ENCODE results near the gene ORAI2.
A peak's percentile ranks its signal among the peaks of the same experiment; 100 is the strongest.
"Not testable (repeated sequence)": the region's sequence is repeated elsewhere in the genome, so short reads cannot be mapped to it uniquely, and the experiment has no call there.

ORAI2 gene

DNA sequence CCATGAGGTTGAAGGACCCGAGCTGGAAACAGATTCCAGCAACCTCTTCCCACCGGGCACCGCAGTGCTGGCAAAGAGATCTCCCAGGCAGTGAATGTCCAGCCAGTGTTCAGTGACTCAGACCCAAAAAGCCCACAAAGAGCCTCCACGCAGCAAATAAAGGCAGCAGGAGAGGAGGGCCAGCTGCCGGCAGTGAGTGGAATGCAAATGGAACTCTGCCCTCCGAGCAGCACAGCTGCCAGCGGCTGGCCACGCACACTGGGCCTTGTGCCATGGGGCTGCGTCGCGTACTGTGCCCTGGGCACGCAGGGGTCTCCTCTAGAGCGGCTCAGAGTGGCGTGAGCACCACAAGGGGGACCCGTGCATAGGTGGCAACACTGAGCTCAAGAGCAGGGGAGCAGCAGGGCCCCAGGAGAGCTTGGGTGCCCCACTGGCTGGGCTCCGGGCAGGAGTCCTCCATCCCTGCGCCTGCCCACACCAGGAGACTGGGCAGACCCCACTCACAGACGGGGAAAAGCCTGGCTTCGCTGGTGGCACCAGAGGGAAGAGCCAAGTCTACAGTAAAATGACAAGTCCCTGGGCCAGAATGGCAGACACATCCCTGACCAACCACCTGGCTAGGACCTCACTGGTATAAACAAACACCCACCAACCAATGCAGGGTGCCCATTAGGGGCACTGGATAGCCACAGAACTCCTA lies 41.5 kb downstream of the ORAI2 start:
- H3K9me3 ChIP-seq (ENCODE audit: control insufficient read depth, low read length); H3K4me3 ChIP-seq (ENCODE audit: insufficient read depth, low read depth, low read length); H3K27ac ChIP-seq (ENCODE audit: insufficient read depth, low read depth, low read length, poor library complexity, severe bottlenecking); H3K27me3 ChIP-seq (ENCODE audit: control insufficient read depth, insufficient read depth, low read length, poor library complexity, severe bottlenecking); H3K4me1 ChIP-seq (ENCODE audit: control insufficient read depth, insufficient read depth, low read length): not testable (repeated sequence)
- 88 to 97% methylated on average over 6 of the region's 19 CpGs for WGBS, 2 experiments
- H3K36me3 ChIP-seq (ENCODE audit: control insufficient read depth, insufficient read depth, low read length) = peaks cover 13% of the 10 kb centered on the region

GRCh38 chr7:102478314-102479208 lies 45.2 kb downstream of the ORAI2 start, which contains the start of gene POLR2J:
TSS of gene POLR2J (minus strand) at chr7:102478922. CDS start at chr7:102478860, 62 bp downstream.
- not testable (repeated sequence) for H3K27ac ChIP-seq (ENCODE audit: insufficient read depth, low read depth, low read length, poor library complexity, severe bottlenecking); H3K4me1 ChIP-seq (ENCODE audit: control insufficient read depth, insufficient read depth, low read length); H3K9me3 ChIP-seq (ENCODE audit: control insufficient read depth, low read length); H3K27me3 ChIP-seq (ENCODE audit: control insufficient read depth, insufficient read depth, low read length, poor library complexity, severe bottlenecking); H3K36me3 ChIP-seq (ENCODE audit: control insufficient read depth, insufficient read depth, low read length)
- H3K4me3 ChIP-seq (ENCODE audit: insufficient read depth, low read depth, low read length) = peak within 1 kb of the TSS; percentile 23
- WGBS, 2 experiments = 0% methylated on average over 36 to 42 of the region's 72 CpGs

DNA sequence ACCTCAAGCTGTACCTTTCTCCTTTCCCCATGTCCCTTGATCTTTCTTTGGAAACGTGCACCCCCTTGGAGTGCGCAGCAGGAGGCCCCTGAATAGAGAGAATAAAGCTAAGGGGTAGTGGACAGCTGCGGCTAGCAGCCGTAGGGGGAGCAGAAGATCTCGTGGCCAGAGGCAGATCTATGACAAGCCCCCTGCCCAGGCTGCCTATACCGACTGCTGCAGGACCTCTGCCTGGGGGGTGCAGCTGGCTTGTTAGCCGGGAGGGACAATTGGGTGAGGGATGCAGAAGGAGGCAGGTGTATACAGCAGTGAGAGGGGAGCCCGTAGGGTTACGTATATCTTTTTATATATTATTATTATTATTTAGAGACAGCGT lies 45.8 kb downstream of the ORAI2 start:
- not testable (repeated sequence) for H3K27me3 ChIP-seq (ENCODE audit: control insufficient read depth, insufficient read depth, low read length, poor library complexity, severe bottlenecking); H3K27ac ChIP-seq (ENCODE audit: insufficient read depth, low read depth, low read length, poor library complexity, severe bottlenecking); H3K36me3 ChIP-seq (ENCODE audit: control insufficient read depth, insufficient read depth, low read length); H3K9me3 ChIP-seq (ENCODE audit: control insufficient read depth, low read length); H3K4me3 ChIP-seq (ENCODE audit: insufficient read depth, low read depth, low read length); H3K4me1 ChIP-seq (ENCODE audit: control insufficient read depth, insufficient read depth, low read length)
- WGBS, 2 experiments = no CpG with 5 or more reads among the region's 10 CpGs

- not testable (repeated sequence) for H3K27ac ChIP-seq (ENCODE audit: insufficient read depth, low read depth, low read length, poor library complexity, severe bottlenecking); H3K9me3 ChIP-seq (ENCODE audit: control insufficient read depth, low read length); H3K4me1 ChIP-seq (ENCODE audit: control insufficient read depth, insufficient read depth, low read length); H3K36me3 ChIP-seq (ENCODE audit: control insufficient read depth, insufficient read depth, low read length); H3K27me3 ChIP-seq (ENCODE audit: control insufficient read depth, insufficient read depth, low read length, poor library complexity, severe bottlenecking); H3K4me3 ChIP-seq (ENCODE audit: insufficient read depth, low read depth, low read length)
- WGBS, 2 experiments = 0 to 3% methylated on average over 5 to 7 of the region's 11 CpGs
Observed at GRCh38 chr7:102479982-102480637, 46.7 kb downstream of the ORAI2 start.

DNA sequence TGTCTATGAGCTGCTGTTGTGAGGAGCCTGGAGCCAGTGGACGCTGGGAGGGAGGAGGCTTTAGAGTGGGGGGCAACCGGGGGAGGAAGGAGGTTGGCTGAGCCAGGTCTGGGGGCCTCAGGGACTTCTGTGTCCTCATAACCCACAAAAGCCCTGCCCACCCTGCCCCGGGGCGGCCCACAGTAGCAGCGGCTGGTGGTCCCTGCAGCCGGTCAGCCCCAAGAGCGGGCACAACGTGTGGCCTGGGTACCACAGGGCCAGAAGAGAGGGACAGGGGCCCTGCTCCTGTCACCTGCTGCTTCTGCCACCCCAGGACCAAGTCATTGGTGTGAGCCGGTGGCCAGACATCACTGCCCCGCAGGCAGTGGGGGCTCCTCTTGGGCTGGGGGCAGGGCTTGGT lies 48.6 kb downstream of the ORAI2 start:
- no CpG with 5 or more reads among the region's 10 CpGs for WGBS, 2 experiments

GRCh38 chr7:102484317-102484716 lies 50.9 kb downstream of the ORAI2 start:
- H3K4me3 ChIP-seq (ENCODE audit: insufficient read depth, low read depth, low read length); H3K36me3 ChIP-seq (ENCODE audit: control insufficient read depth, insufficient read depth, low read length); H3K4me1 ChIP-seq (ENCODE audit: control insufficient read depth, insufficient read depth, low read length); H3K27ac ChIP-seq (ENCODE audit: insufficient read depth, low read depth, low read length, poor library complexity, severe bottlenecking); H3K27me3 ChIP-seq (ENCODE audit: control insufficient read depth, insufficient read depth, low read length, poor library complexity, severe bottlenecking); H3K9me3 ChIP-seq (ENCODE audit: control insufficient read depth, low read length): not testable (repeated sequence)
- WGBS, 2 experiments = no CpG with 5 or more reads among the region's 5 CpGs

More for the DNA sequence above, 48.6 kb downstream of the ORAI2 start:
- not testable (repeated sequence) for H3K36me3 ChIP-seq (ENCODE audit: control insufficient read depth, insufficient read depth, low read length); H3K27ac ChIP-seq (ENCODE audit: insufficient read depth, low read depth, low read length, poor library complexity, severe bottlenecking); H3K4me1 ChIP-seq (ENCODE audit: control insufficient read depth, insufficient read depth, low read length); H3K4me3 ChIP-seq (ENCODE audit: insufficient read depth, low read depth, low read length); H3K27me3 ChIP-seq (ENCODE audit: control insufficient read depth, insufficient read depth, low read length, poor library complexity, severe bottlenecking); H3K9me3 ChIP-seq (ENCODE audit: control insufficient read depth, low read length)

GRCh38 chr7:102490529-102491075 lies 57.2 kb downstream of the ORAI2 start:
- not testable (repeated sequence) for H3K9me3 ChIP-seq (ENCODE audit: control insufficient read depth, low read length); H3K36me3 ChIP-seq (ENCODE audit: control insufficient read depth, insufficient read depth, low read length); H3K27ac ChIP-seq (ENCODE audit: insufficient read depth, low read depth, low read length, poor library complexity, severe bottlenecking); H3K27me3 ChIP-seq (ENCODE audit: control insufficient read depth, insufficient read depth, low read length, poor library complexity, severe bottlenecking); H3K4me1 ChIP-seq (ENCODE audit: control insufficient read depth, insufficient read depth, low read length); H3K4me3 ChIP-seq (ENCODE audit: insufficient read depth, low read depth, low read length)
- 68 to 87% methylated on average over 3 of the region's 12 CpGs for WGBS, 2 experiments

DNA sequence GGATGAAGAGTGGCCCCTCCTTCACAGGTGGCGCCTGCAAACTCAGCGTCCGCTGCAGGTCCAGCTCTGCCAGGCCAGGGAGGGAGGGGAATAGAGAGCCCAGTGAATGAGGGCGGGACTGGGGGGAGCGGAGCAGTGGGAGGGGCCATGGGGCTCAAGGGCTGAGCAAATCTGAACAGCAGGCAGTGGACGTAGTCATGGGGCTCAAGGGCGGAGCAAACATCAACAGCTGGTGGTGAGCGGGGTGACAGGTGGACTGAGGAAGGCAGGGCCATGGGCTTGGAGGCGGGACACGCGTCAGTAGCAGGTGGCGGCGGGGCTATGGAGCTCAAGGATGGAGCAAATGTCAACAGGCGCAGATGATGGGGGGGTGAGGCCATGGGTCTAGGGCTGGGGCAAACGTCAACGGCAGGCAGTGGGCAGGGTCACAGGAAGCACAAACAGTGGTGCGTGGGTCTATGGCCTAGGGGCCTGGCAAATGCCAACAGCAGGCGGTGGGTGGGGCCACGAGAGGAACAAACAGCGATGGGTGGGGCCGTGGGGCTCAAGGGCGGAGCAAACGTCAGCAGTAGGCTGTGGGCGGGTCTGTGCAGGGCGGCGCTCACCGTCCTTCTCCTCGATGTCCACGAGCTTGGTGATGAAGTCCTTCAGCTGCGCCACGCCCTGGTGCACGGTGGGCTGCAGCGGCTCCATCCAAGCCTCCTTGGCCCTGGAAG lies 60.0 kb downstream of the ORAI2 start:
- H3K4me1 ChIP-seq (ENCODE audit: control insufficient read depth, insufficient read depth, low read length); H3K4me3 ChIP-seq (ENCODE audit: insufficient read depth, low read depth, low read length); H3K27me3 ChIP-seq (ENCODE audit: control insufficient read depth, insufficient read depth, low read length, poor library complexity, severe bottlenecking); H3K9me3 ChIP-seq (ENCODE audit: control insufficient read depth, low read length); H3K27ac ChIP-seq (ENCODE audit: insufficient read depth, low read depth, low read length, poor library complexity, severe bottlenecking); H3K36me3 ChIP-seq (ENCODE audit: control insufficient read depth, insufficient read depth, low read length): not testable (repeated sequence)
- no CpG with 5 or more reads among the region's 33 CpGs for WGBS, 2 experiments

DNA sequence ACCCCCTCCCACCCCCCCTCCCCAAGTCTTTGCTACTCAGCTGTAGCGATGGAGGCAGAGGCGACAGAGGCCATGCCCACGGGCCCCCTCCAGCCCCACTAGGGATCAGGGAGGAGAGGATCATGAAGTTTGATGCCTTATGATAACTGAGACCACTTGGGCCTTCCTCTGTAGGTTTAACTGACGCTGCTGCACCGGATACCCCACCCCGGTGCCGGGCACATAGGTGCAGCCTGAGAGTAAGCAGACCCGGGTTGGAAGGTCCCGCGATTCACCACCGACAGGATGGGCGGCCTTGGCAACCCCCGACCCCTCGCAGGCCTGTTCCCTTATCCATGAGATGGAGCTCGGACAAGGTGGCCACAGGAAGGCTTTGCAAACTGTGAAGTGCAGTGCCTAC lies 60.7 kb downstream of the ORAI2 start:
- H3K9me3 ChIP-seq (ENCODE audit: control insufficient read depth, low read length); H3K4me3 ChIP-seq (ENCODE audit: insufficient read depth, low read depth, low read length); H3K27me3 ChIP-seq (ENCODE audit: control insufficient read depth, insufficient read depth, low read length, poor library complexity, severe bottlenecking); H3K4me1 ChIP-seq (ENCODE audit: control insufficient read depth, insufficient read depth, low read length); H3K27ac ChIP-seq (ENCODE audit: insufficient read depth, low read depth, low read length, poor library complexity, severe bottlenecking); H3K36me3 ChIP-seq (ENCODE audit: control insufficient read depth, insufficient read depth, low read length): not testable (repeated sequence)
- 43 to 58% methylated on average over 2 to 4 of the region's 15 CpGs for WGBS, 2 experiments

Measured in ectodermal cell (in vitro differentiated cells).